Kidney (tissue), 14 donors: Measurements from ENCODE around the gene SLC9A5. TPM values are rescaled to one million over a fixed set of nuclear protein-coding genes. Genes with fewer than 3 reads are reported as not detected.

Experiments
- DNase-seq, 5 donors: peaks; one replicate each; pipeline ENCODE4 v3.0.0-alpha.2; 2013 to 2020
- FAIRE-seq: peaks from 2 replicates; lab custom pipeline; 2012; peaks lifted over from hg19 to GRCh38; lab: Jason Lieb, UNC
- H3K27ac ChIP-seq, 2 donors: one replicate each; pipeline ENCODE4 v1.7.0; 2013; ENCODE audit warnings: low read depth in 2 of 2, low read length in 2 of 2, inconsistent platforms in 1 of 2
- H3K27me3 ChIP-seq: one replicate; pipeline ENCODE4 v1.7.1; 2013; ENCODE audit warnings: low read length, inconsistent platforms; ENCODE audit not compliant: control insufficient read depth, insufficient read depth
- H3K36me3 ChIP-seq, 3 donors: one replicate each; pipeline versions ENCODE4 v1.7.0 to v1.7.1; 2013; ENCODE audit warnings: low read length in 3 of 3, control low read depth in 1 of 3, inconsistent platforms in 1 of 3; ENCODE audit not compliant: insufficient read depth in 3 of 3, control insufficient read depth in 2 of 3
- H3K4me1 ChIP-seq, 3 donors: one replicate each; pipeline versions ENCODE4 v1.7.0 to v1.7.1; 2013; ENCODE audit warnings: low read length in 3 of 3, inconsistent platforms in 1 of 3, low read depth in 1 of 3; ENCODE audit not compliant: control insufficient read depth in 2 of 3, insufficient read depth in 2 of 3
- H3K4me3 ChIP-seq, 3 donors: one replicate each; pipeline versions ENCODE4 v1.7.0 to v1.8.1; 2013; ENCODE audit warnings: low read length in 3 of 3, control low read depth in 1 of 3, inconsistent platforms in 1 of 3
- H3K9ac ChIP-seq, 3 donors: one replicate each; pipeline versions ENCODE4 v1.7.0 to v1.7.1; 2013; ENCODE audit warnings: low read length in 3 of 3, control low read depth in 1 of 3, inconsistent platforms in 1 of 3
- H3K9me3 ChIP-seq, 3 donors: one replicate each; pipeline versions ENCODE4 v1.7.0 to v1.7.1; 2013; ENCODE audit warnings: low read length in 3 of 3, control low read depth in 1 of 3, inconsistent platforms in 1 of 3; ENCODE audit not compliant: control insufficient read depth in 2 of 3, insufficient read depth in 1 of 3
- intact Hi-C: fragments of 100-400 bp; cut with DNase I; formaldehyde crosslinking; loops from one replicate; pipeline ENCODE4 v1.11.1; 2022
- polyA plus RNA-seq: library from polyadenylated mRNA; stranded (reverse); fragments of 350-450 nt; fragmentation: Illumina TruSeq; extraction: RNeasy Lipid Tissue Mini Kit (QIAGEN cat#74804); gene quantifications from one replicate; pipeline ENCODE4 v1.2.3, GENCODE V29; 2014; ENCODE audit warnings: low read depth, low replicate concordance; ENCODE audit not compliant: insufficient read depth
- total RNA-seq: library from RNA; stranded (reverse); fragmentation: NEBNext Ultra II Directional; extraction: Animal tissue kit (Norgen Biotek cat#: 25700); gene quantifications from one replicate; pipeline ENCODE4 v1.2.1, GENCODE V29; 2021
- TF ChIP-seq, protein P1 (sequence below): IDR thresholded peaks from 3 replicates; pipeline ENCODE4 v1.5.1; 2012; ENCODE audit warnings: mild to moderate bottlenecking, moderate library complexity, borderline replicate concordance; ENCODE audit not compliant: insufficient read depth; ENCODE audit errors: extremely low read depth
- donor health status: control.
- donor health status: control.
- donor health status: control.
- donor health status: control.
- donor health status: control.
- donor health status: DM: yes; HTN: yes; CAD: no.
- donor health status: Normal renal cell carcinoma (clear cell type).

The SLC9A5 gene
- total and polyA plus RNA-seq, 2 donors from 2014 or later, result 0.92 to 1.1 TPM

DNA sequence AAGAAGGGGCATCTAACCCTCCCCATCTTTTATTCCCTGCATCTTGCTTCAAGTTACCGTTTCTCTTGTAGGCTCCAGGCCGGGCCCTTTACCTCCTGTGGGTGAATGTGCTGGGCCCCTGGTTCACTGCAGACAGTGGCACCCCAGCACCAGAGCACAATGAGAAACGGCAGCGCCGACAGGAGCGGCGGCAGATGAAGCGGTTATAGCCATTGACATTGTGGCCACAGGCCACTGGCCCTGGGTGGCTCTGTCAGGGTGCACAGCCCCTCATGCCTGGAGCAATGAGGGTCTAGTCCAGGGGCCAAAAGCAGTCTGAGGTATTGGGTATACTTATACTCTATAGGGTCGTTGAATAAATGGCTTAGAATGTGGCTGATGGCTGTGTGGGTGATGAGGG is 19.9 kb upstream of the SLC9A5 start:
- peak in 1 of 5 donors; percentile 61 for DNase-seq
- TF ChIP-seq, protein P1, sequence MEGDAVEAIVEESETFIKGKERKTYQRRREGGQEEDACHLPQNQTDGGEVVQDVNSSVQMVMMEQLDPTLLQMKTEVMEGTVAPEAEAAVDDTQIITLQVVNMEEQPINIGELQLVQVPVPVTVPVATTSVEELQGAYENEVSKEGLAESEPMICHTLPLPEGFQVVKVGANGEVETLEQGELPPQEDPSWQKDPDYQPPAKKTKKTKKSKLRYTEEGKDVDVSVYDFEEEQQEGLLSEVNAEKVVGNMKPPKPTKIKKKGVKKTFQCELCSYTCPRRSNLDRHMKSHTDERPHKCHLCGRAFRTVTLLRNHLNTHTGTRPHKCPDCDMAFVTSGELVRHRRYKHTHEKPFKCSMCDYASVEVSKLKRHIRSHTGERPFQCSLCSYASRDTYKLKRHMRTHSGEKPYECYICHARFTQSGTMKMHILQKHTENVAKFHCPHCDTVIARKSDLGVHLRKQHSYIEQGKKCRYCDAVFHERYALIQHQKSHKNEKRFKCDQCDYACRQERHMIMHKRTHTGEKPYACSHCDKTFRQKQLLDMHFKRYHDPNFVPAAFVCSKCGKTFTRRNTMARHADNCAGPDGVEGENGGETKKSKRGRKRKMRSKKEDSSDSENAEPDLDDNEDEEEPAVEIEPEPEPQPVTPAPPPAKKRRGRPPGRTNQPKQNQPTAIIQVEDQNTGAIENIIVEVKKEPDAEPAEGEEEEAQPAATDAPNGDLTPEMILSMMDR, result no peak
- Histone ChIP-seq H3K36me3 (peaks cover 2 to 26% (median 18%) of the 10 kb centered on the region in 3 donors), H3K4me3 (no peak overlapping the region), H3K9ac (no peak overlapping the region), H3K27me3 (no peaks in the 10 kb centered on the region), H3K9me3 (no peaks in the 10 kb centered on the region), H3K4me1 (peaks cover 0 to 20% (median 11%) of the 10 kb centered on the region in 3 donors), H3K27ac (no peak overlapping the region)
- intact Hi-C loops, result no loop called here
- no peak for FAIRE-seq

DNA sequence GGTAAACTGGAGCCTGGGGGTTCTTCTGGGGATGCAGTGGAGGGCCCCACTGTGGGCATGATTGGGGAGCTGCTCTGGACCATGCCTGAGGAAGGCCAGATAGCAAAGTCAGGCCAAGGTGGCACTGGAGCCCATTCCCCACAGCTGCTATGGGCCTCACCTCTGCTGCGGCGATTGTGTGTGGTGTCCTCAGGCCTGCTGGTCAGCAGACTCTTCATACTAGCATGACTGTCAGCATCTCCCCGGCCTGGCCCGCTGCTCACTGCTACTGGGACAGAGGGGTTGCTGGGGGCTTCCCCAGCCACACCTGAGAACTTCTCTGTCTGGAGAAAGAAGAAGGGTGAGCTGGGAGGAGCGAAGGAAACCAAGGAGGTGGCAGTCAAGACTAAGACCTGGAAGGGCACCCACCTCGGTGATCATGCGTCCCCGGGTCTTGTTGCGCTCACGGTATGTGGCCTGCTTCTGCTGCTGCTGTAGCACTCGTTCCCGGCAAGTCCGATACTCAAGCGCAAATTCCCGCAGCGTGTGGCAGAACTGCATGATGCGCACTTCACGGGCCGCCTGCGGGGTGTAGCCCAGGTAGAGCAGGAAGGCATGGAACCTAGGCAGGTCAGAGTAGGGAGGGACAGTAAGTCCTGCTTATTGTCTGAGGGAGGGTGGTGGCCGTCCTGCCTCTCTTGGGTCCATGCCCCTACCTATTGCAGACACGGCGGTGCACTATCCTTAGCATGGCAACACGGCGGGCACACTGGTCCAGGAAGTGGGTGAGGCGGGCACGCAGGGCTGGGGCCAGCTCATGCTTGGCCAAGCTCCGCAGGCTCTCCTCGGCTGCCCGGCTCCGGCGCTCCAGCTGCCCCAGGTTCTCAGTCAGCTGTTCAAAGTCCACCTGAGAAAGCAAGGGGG is 18.6 kb upstream of the SLC9A5 start:
- peak in 2 of 5 donors; percentile 26 to 75 for DNase-seq
- Histone ChIP-seq H3K9ac (no peak overlapping the region), H3K4me1 (peaks cover 0 to 16% (median 11%) of the 10 kb centered on the region in 3 donors), H3K27ac (no peak overlapping the region), H3K27me3 (no peaks in the 10 kb centered on the region), H3K9me3 (no peaks in the 10 kb centered on the region), H3K36me3 (peaks cover 2 to 28% (median 18%) of the 10 kb centered on the region in 3 donors), H3K4me3 (no peak overlapping the region)
- TF ChIP-seq, protein P1, result no peak
- intact Hi-C loops, result no loop called here
- FAIRE-seq, result no peak

DNA sequence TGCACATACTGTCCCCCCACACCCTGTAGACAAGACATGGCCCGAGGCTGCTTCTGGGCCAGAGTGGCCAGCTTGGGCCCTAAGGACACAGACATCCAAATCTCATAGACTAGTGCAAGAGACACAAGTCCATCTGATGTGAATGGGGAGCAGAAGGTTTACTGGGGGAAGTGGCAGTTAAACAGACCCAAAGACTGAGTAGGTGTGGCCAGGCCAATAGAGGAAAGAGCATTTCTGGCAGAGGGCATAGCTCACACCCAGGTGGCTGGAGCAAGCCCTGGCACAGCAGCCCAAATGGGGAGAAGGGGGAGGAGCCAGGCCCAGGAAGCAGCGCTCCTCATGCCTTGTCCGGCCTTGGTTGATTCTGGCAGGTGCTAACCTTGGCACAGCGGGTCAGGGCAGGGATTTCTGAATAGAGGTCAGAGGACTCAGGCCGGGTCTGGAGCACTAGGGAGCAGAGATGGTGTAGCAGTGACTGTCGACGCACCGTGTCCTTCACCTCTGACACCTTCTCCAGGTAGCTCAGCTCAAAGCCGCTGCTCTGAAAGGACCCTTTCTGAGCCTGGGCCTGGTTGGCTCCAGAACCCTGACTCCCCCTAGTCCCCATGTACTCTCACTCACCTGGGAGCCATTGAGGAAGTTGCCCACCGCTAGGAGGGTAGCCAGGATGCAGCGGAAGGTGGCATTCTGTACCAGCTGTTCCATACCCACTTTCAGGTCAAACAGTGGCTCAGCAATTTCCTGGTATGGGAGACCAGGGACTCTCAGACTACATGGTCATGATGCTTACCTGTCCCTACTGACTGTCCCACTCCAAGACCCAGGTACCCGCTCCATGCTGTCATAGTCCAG is 17.7 kb upstream of the SLC9A5 start:
- FAIRE-seq (no peak), DNase-seq (peak in 1 of 5 donors; percentile 51)
- H3K36me3 ChIP-seq, result peaks cover 2 to 35% (median 20%) of the 10 kb centered on the region in 3 donors
- H3K4me1 ChIP-seq, result peaks cover 0 to 11% (median 10%) of the 10 kb centered on the region in 3 donors
- H3K27me3 ChIP-seq, result no peaks in the 10 kb centered on the region
- intact Hi-C loops, result no loop called here
- no peak overlapping the region for H3K27ac ChIP-seq
- H3K9me3 ChIP-seq, result no peaks in the 10 kb centered on the region
- no peak overlapping the region for H3K9ac ChIP-seq
- TF ChIP-seq, protein P1, result no peak
- H3K4me3 ChIP-seq, result no peak overlapping the region
